ENCODE results near the gene PJVK. TPM values are rescaled to one million over a fixed set of nuclear protein-coding genes. Genes with fewer than 3 reads are reported as not detected.

Gene PJVK
- total RNA-seq, 1 experiment from 2014 or later: 3.7 TPM

DNA sequence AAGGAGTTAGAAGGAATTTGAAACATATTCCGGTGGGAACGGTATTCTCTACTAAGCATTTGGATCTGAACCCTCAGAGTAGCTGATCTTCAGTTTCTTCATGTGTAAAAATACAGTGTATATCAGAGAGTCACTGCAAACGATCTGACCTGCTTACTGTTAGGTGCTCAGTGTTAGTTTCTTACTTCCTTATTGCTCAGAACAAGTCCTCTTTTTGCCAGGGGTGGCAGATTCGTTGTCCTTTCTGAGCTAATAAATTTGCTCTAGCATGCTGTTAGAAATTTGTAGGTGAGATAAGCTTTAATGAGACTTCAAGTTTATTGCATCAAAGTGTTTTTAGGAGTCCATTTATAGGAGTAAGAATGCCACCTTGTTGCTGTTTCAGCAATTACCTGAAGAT is 44.9 kb downstream of the PJVK start:
- ATAC-seq (no peak), DNase-seq (ENCODE audit: low read depth, low spot score) (no peak)
- BruUV-seq (replicated peaks): no TSS peak
- H3K4me3 ChIP-seq (ENCODE audit: low read depth in 2 of 2, low read length in 2 of 2): no peak overlapping the region
- TF ChIP-seq, protein P1, sequence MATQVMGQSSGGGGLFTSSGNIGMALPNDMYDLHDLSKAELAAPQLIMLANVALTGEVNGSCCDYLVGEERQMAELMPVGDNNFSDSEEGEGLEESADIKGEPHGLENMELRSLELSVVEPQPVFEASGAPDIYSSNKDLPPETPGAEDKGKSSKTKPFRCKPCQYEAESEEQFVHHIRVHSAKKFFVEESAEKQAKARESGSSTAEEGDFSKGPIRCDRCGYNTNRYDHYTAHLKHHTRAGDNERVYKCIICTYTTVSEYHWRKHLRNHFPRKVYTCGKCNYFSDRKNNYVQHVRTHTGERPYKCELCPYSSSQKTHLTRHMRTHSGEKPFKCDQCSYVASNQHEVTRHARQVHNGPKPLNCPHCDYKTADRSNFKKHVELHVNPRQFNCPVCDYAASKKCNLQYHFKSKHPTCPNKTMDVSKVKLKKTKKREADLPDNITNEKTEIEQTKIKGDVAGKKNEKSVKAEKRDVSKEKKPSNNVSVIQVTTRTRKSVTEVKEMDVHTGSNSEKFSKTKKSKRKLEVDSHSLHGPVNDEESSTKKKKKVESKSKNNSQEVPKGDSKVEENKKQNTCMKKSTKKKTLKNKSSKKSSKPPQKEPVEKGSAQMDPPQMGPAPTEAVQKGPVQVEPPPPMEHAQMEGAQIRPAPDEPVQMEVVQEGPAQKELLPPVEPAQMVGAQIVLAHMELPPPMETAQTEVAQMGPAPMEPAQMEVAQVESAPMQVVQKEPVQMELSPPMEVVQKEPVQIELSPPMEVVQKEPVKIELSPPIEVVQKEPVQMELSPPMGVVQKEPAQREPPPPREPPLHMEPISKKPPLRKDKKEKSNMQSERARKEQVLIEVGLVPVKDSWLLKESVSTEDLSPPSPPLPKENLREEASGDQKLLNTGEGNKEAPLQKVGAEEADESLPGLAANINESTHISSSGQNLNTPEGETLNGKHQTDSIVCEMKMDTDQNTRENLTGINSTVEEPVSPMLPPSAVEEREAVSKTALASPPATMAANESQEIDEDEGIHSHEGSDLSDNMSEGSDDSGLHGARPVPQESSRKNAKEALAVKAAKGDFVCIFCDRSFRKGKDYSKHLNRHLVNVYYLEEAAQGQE (IDR thresholded peaks at IDR 0.05; ENCODE audit: insufficient read depth in 1 of 2, low read depth in 2 of 2, low read length in 1 of 2): no peak
- TF ChIP-seq TCF7L2 (IDR thresholded peaks at IDR 0.05; ENCODE audit: low read depth, low read length) (no peak), SIN3A (IDR thresholded peaks at IDR 0.05; ENCODE audit: borderline replicate concordance, insufficient read depth, low read depth, low read length) (no peak), POLR2AphosphoS5 (IDR thresholded peaks at IDR 0.05; ENCODE audit: low read depth, low read length) (no peak)
- TF ChIP-seq, protein P2, sequence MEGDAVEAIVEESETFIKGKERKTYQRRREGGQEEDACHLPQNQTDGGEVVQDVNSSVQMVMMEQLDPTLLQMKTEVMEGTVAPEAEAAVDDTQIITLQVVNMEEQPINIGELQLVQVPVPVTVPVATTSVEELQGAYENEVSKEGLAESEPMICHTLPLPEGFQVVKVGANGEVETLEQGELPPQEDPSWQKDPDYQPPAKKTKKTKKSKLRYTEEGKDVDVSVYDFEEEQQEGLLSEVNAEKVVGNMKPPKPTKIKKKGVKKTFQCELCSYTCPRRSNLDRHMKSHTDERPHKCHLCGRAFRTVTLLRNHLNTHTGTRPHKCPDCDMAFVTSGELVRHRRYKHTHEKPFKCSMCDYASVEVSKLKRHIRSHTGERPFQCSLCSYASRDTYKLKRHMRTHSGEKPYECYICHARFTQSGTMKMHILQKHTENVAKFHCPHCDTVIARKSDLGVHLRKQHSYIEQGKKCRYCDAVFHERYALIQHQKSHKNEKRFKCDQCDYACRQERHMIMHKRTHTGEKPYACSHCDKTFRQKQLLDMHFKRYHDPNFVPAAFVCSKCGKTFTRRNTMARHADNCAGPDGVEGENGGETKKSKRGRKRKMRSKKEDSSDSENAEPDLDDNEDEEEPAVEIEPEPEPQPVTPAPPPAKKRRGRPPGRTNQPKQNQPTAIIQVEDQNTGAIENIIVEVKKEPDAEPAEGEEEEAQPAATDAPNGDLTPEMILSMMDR (IDR thresholded peaks at IDR 0.05): no peak
- H3K4me1 ChIP-seq (ENCODE audit: control insufficient read depth, insufficient read depth, low read length): no peaks in the 10 kb centered on the region
- in situ Hi-C loops (cut with HindIII; ENCODE audit: low pct_unique_long_range_greater_than_20kb, low sequenced_read_pairs): no loop called here
- no peaks in the 10 kb centered on the region for H3K9me3 ChIP-seq (ENCODE audit: control insufficient read depth, insufficient read depth, low read depth, low read length)
- ChIA-PET CTCF (no interaction called here), POLR2A (no interaction called here)
- no peak overlapping the region for H3K27ac ChIP-seq (ENCODE audit: low read length)
- intact Hi-C loops (cut with micrococcal nuclease; ENCODE audit: unreplicated experiment): no loop called here
- peaks cover 19% of the 10 kb centered on the region for H3K36me3 ChIP-seq (ENCODE audit: control insufficient read depth, insufficient read depth, low read length)
- no peaks in the 10 kb centered on the region for H3K27me3 ChIP-seq (ENCODE audit: control insufficient read depth, insufficient read depth, low read length)

DNA sequence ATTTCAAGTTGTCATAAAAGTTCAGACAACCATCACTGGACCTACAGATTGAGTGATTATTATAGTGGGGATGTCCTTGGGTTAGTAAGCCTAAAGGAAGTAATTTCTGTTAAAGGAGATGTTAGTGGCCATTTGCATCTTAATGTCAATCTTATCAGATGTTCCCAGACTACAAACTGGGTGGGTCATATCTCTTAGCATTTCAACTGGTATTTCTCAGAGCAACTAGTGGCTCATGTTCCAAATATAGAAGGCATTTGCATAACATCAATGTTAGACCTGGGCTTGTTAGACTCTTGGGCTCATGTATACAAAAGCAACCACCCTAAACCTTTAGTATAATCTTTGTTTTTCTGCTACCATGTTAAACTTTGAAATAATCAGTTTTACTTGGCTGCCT is 47.0 kb downstream of the PJVK start:
- BruUV-seq (replicated peaks): no TSS peak
- in situ Hi-C loops (cut with HindIII; ENCODE audit: low pct_unique_long_range_greater_than_20kb, low sequenced_read_pairs) (no loop called here), intact Hi-C loops (cut with micrococcal nuclease; ENCODE audit: unreplicated experiment) (no loop called here)
- no peak overlapping the region for H3K4me3 ChIP-seq (ENCODE audit: low read depth in 2 of 2, low read length in 2 of 2)
- no peak overlapping the region for H3K27ac ChIP-seq (ENCODE audit: low read length)
- no peak for ATAC-seq
- TF ChIP-seq TCF7L2 (IDR thresholded peaks at IDR 0.05; ENCODE audit: low read depth, low read length) (no peak), SIN3A (IDR thresholded peaks at IDR 0.05; ENCODE audit: borderline replicate concordance, insufficient read depth, low read depth, low read length) (no peak), POLR2AphosphoS5 (IDR thresholded peaks at IDR 0.05; ENCODE audit: low read depth, low read length) (no peak)
- TF ChIP-seq, protein P2 (IDR thresholded peaks at IDR 0.05): no peak
- TF ChIP-seq, protein P1 (IDR thresholded peaks at IDR 0.05; ENCODE audit: insufficient read depth in 1 of 2, low read depth in 2 of 2, low read length in 1 of 2): no peak
- POLR2A ChIA-PET: no interaction called here
- H3K27me3 ChIP-seq (ENCODE audit: control insufficient read depth, insufficient read depth, low read length): no peaks in the 10 kb centered on the region
- CTCF ChIA-PET: no interaction called here
- DNase-seq (ENCODE audit: low read depth, low spot score): no peak
- H3K36me3 ChIP-seq (ENCODE audit: control insufficient read depth, insufficient read depth, low read length): peaks cover 33% of the 10 kb centered on the region
- H3K4me1 ChIP-seq (ENCODE audit: control insufficient read depth, insufficient read depth, low read length): no peaks in the 10 kb centered on the region
- no peaks in the 10 kb centered on the region for H3K9me3 ChIP-seq (ENCODE audit: control insufficient read depth, insufficient read depth, low read depth, low read length)
